GM23338 (cell line): ENCODE measurements around the gene TNIP1.

Experiments
- CREB1 ChIP-seq: fragments of 250-450 bp; sonication (Bioruptor Pico); IDR thresholded peaks from 2 replicates; pipeline ENCODE4 v1.5.0; 2020; ENCODE audit warnings: low read depth, mild to moderate bottlenecking, moderate library complexity
- EZH2 ChIP-seq: fragments of 200-600 bp; sonication (generic); IDR thresholded peaks from one replicate; pipeline ENCODE4 v1.8.0; 2017; ENCODE audit warnings: antibody characterized with exemption, mild to moderate bottlenecking, low read depth; ENCODE audit not compliant: unreplicated experiment
- EZH2phosphoT487 ChIP-seq: fragments of 200-600 bp; sonication (generic); IDR thresholded peaks from one replicate; pipeline ENCODE4 v1.8.1; 2018; ENCODE audit warnings: antibody characterized with exemption; ENCODE audit not compliant: unreplicated experiment
- JUNB ChIP-seq: IDR thresholded peaks from one replicate; pipeline ENCODE4 v1.6.1; 2016; ENCODE audit warnings: antibody characterized with exemption; ENCODE audit not compliant: unreplicated experiment
- NANOG ChIP-seq: IDR thresholded peaks from 2 replicates; pipeline ENCODE4 v1.6.1; 2016; ENCODE audit warnings: antibody characterized with exemption, borderline replicate concordance
- POLR2AphosphoS5 ChIP-seq: IDR thresholded peaks from 2 replicates; pipeline ENCODE4 v1.6.1; 2016; ENCODE audit warnings: antibody characterized with exemption, low read depth
- STAT1 ChIP-seq: IDR thresholded peaks from one replicate; pipeline ENCODE4 v1.6.1; 2016; ENCODE audit warnings: antibody characterized with exemption; ENCODE audit not compliant: unreplicated experiment
- ZNF114 ChIP-seq: fragments of 250-450 bp; sonication (Bioruptor Pico); IDR thresholded peaks from 2 replicates; pipeline ENCODE4 v1.5.0; 2020; ENCODE audit warnings: mild to moderate bottlenecking, moderate library complexity
- TF ChIP-seq, protein P1 (sequence below), 2 experiments: fragments of 200-600 bp in 1 of 2; sonication (generic) in 1 of 2; conservative IDR thresholded peaks; 2 replicates each; pipeline versions ENCODE4 v1.5.1 to v1.6.1; 2016 to 2017; ENCODE audit warnings: antibody characterized with exemption in 2 of 2, low read depth in 2 of 2, mild to moderate bottlenecking in 2 of 2, moderate library complexity in 1 of 2
- TF ChIP-seq, protein P2 (sequence below): IDR thresholded peaks from one replicate; pipeline ENCODE4 v1.6.1; 2018; ENCODE audit warnings: antibody characterized with exemption; ENCODE audit not compliant: unreplicated experiment
- TF ChIP-seq, protein P3 (sequence below): IDR thresholded peaks from 2 replicates; pipeline ENCODE4 v1.6.1; 2016; ENCODE audit warnings: antibody characterized with exemption

DNA sequence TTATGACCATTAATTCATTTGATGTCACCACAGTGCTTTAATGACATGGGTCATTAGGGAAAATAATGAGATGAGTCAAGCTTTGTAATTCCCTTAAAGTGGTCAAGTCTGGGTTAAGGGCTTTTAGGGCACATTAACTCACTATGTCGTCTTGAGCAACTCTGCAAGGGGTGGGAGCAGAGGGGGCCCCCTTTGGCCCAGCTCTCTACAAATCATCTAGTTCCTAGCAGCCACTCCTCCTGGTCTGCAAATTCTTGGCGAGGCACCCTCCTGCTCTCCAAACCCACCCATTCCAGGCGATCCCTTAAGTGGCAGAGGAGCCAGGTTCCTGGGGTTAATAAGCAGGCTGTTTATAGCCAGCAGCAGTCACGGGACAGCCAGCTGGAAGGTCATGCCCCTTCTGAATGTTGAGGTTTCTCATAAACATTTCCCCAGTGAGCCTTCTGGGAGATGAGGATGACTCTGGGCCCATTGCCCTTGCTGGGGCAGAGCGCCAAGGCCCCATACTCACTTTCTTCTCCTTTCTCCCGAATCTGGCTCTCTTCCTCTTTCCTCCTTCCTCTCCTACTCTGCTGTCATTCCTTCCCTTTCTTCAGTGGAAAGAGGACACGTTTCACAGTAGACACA lies 74.8 kb downstream of the TNIP1 start:
- TF ChIP-seq, protein P1, sequence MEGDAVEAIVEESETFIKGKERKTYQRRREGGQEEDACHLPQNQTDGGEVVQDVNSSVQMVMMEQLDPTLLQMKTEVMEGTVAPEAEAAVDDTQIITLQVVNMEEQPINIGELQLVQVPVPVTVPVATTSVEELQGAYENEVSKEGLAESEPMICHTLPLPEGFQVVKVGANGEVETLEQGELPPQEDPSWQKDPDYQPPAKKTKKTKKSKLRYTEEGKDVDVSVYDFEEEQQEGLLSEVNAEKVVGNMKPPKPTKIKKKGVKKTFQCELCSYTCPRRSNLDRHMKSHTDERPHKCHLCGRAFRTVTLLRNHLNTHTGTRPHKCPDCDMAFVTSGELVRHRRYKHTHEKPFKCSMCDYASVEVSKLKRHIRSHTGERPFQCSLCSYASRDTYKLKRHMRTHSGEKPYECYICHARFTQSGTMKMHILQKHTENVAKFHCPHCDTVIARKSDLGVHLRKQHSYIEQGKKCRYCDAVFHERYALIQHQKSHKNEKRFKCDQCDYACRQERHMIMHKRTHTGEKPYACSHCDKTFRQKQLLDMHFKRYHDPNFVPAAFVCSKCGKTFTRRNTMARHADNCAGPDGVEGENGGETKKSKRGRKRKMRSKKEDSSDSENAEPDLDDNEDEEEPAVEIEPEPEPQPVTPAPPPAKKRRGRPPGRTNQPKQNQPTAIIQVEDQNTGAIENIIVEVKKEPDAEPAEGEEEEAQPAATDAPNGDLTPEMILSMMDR (conservative IDR thresholded peaks at IDR 0.05; ENCODE audit: low read depth in 2 of 2) = no peak
- TF ChIP-seq EZH2phosphoT487 (no peak), POLR2AphosphoS5 (no peak), ZNF114 (CRISPR knock-in tag) (no peak), EZH2 (no peak), JUNB (no peak), NANOG (no peak), STAT1 (no peak), CREB1 (no peak)
- TF ChIP-seq, protein P2, sequence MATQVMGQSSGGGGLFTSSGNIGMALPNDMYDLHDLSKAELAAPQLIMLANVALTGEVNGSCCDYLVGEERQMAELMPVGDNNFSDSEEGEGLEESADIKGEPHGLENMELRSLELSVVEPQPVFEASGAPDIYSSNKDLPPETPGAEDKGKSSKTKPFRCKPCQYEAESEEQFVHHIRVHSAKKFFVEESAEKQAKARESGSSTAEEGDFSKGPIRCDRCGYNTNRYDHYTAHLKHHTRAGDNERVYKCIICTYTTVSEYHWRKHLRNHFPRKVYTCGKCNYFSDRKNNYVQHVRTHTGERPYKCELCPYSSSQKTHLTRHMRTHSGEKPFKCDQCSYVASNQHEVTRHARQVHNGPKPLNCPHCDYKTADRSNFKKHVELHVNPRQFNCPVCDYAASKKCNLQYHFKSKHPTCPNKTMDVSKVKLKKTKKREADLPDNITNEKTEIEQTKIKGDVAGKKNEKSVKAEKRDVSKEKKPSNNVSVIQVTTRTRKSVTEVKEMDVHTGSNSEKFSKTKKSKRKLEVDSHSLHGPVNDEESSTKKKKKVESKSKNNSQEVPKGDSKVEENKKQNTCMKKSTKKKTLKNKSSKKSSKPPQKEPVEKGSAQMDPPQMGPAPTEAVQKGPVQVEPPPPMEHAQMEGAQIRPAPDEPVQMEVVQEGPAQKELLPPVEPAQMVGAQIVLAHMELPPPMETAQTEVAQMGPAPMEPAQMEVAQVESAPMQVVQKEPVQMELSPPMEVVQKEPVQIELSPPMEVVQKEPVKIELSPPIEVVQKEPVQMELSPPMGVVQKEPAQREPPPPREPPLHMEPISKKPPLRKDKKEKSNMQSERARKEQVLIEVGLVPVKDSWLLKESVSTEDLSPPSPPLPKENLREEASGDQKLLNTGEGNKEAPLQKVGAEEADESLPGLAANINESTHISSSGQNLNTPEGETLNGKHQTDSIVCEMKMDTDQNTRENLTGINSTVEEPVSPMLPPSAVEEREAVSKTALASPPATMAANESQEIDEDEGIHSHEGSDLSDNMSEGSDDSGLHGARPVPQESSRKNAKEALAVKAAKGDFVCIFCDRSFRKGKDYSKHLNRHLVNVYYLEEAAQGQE = no peak
- TF ChIP-seq, protein P3, sequence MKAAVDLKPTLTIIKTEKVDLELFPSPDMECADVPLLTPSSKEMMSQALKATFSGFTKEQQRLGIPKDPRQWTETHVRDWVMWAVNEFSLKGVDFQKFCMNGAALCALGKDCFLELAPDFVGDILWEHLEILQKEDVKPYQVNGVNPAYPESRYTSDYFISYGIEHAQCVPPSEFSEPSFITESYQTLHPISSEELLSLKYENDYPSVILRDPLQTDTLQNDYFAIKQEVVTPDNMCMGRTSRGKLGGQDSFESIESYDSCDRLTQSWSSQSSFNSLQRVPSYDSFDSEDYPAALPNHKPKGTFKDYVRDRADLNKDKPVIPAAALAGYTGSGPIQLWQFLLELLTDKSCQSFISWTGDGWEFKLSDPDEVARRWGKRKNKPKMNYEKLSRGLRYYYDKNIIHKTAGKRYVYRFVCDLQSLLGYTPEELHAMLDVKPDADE = no peak
